ENCODE results near the gene ZFHX2. TPM values are rescaled to one million over a fixed set of nuclear protein-coding genes. Genes with fewer than 3 reads are reported as not detected.
A peak's percentile ranks its signal among the peaks of the same experiment; 100 is the strongest.

ZFHX2 gene
- total and polyA plus RNA-seq, 2 of the 13 experiments (the other 11 are each of a cell fraction or from before 2014, with no cell fraction given), result 0.17 to 0.44 TPM

DNA sequence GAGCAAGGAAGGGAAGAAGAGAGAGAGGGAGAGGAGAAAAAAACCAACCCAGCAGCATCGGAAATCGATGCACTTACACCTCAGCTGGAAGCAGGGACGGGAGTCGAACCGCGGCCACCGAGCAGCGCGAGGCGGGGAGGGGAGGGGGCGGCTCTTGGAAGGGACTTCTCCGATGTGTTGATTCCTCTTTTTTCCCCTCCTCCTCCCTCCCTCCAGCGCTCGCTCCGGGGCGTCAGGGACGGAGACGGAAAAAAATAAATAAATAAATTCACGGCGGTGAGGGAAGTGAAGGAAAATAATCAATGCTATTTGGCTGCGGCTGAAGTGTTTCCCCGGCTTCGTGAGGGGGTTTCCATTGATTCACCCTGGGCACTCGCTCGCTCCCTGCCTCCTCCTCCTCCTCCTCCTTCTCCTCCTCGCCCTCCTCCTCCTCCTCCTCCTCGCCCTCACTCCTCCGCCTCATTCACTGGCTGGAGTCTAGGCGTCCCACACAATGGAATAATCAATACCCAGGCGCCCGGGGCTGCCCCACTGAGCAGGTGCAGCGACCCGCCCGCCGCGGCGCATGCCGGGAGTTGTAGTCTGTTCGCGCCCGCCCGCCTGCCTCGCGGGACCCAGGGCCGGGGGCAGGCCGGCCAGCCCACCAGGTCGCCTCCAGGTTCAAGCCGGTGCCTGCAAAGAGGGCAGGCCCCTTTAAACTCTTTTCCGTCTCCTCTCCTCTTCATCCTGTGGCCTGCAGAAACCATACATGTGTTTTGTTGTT is at the start of gene ZFHX2 (continued):
- TF ChIP-seq, protein P1, sequence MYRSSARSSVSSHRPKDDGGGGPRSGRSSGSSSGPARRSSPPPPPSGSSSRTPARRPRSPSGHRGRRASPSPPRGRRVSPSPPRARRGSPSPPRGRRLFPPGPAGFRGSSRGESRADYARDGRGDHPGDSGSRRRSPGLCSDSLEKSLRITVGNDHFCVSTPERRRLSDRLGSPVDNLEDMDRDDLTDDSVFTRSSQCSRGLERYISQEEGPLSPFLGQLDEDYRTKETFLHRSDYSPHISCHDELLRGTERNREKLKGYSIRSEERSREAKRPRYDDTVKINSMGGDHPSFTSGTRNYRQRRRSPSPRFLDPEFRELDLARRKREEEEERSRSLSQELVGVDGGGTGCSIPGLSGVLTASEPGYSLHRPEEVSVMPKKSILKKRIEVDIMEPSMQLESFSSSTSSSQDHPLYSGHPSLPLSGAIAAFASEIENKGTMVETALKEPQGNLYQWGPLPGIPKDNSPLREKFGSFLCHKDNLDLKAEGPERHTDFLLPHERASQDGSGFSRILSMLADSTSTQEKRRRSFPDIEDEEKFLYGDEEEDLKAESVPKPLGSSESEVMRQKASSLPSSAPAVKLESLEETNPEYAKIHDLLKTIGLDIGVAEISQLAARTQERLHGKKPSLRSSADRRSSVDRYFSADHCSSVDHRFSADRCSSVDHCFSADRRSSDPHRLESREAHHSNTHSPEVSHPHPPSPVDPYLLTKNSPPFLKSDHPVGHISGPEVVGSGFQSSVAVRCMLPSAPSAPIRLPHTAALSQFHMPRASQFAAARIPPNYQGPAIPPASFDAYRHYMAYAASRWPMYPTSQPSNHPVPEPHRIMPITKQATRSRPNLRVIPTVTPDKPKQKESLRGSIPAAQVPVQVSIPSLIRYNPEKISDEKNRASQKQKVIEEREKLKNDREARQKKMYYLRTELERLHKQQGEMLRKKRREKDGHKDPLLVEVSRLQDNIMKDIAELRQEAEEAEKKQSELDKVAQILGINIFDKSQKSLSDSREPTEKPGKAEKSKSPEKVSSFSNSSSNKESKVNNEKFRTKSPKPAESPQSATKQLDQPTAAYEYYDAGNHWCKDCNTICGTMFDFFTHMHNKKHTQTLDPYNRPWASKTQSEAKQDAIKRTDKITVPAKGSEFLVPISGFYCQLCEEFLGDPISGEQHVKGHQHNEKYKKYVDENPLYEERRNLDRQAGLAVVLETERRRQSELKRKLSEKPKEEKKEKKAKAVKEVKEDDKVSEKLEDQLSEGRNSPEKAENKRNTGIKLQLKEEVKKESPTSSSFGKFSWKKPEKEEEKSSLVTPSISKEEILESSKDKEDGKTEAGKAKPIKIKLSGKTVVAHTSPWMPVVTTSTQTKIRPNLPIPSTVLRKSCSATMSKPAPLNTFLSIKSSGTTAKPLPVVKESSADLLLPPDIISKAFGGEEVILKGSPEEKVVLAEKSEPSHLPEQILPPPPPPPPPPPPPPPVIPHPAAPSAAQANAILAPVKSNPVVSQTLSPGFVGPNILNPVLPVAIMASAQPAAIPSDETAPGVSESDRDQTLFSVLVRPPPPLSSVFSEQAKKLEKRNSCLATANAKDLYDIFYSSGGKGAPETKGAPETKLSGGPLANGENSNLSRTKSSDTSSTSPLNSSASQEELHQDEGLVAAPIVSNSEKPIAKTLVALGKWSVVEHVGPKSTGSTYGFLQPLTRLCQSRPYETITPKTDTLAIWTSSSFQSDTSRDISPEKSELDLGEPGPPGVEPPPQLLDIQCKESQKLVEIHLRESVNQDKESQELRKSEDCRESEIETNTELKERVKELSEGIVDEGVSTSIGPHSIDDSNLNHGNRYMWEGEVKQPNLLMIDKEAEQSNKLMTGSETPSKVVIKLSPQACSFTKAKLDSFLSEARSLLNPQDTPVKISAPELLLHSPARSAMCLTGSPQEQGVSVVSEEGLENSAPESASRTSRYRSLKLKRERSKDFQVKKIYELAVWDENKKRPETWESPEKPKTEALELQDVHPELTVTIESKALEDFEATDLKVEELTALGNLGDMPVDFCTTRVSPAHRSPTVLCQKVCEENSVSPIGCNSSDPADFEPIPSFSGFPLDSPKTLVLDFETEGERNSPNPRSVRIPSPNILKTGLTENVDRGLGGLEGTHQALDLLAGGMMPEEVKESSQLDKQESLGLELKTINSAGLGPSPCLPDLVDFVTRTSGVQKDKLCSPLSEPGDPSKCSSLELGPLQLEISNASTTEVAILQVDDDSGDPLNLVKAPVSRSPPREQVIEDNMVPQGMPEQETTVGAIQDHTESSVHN (CRISPR knock-in tag; IDR thresholded peaks at IDR 0.05), result no peak; the same call in 1 of the 2 replicates
- peak; percentile 88 for TF ChIP-seq KLF6 (CRISPR knock-in tag; IDR thresholded peaks at IDR 0.05)
- TF ChIP-seq ZNF367 (CRISPR knock-in tag; IDR thresholded peaks at IDR 0.05; ENCODE audit: borderline replicate concordance), result 0 out of 2 replicates have a peak, but pooled peaks have one; percentile 35
- TF ChIP-seq ZMYM4 (CRISPR knock-in tag; IDR thresholded peaks at IDR 0.05), result peak; percentile 73
- no peak for TF ChIP-seq NFE2L2 (IDR thresholded peaks at IDR 0.05; ENCODE audit: low read length)
- peak; percentile 93 for TF ChIP-seq U2AF2 (IDR thresholded peaks at IDR 0.05; ENCODE audit: low read depth, low read length)
- TF ChIP-seq NFYC (CRISPR knock-in tag; IDR thresholded peaks at IDR 0.05), result peak; percentile 25; the same call in 1 of the 2 replicates
- TF ChIP-seq, protein P2, sequence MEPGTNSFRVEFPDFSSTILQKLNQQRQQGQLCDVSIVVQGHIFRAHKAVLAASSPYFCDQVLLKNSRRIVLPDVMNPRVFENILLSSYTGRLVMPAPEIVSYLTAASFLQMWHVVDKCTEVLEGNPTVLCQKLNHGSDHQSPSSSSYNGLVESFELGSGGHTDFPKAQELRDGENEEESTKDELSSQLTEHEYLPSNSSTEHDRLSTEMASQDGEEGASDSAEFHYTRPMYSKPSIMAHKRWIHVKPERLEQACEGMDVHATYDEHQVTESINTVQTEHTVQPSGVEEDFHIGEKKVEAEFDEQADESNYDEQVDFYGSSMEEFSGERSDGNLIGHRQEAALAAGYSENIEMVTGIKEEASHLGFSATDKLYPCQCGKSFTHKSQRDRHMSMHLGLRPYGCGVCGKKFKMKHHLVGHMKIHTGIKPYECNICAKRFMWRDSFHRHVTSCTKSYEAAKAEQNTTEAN (CRISPR knock-in tag; conservative IDR thresholded peaks at IDR 0.05), result peak; percentile 56; the same call in 1 of the 2 replicates
- TF ChIP-seq, protein P3, sequence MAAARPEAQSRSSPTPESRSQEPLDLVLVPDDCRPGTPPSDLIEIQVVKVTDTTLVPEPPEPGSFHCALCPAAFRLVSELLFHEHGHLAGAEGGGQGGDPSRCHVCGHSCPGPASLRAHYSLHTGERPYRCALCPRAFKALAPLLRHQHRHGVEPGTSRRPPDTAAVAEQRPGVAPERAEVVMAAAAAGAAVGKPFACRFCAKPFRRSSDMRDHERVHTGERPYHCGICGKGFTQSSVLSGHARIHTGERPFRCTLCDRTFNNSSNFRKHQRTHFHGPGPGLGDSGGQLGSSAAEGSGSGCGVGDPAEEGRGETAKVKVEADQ (CRISPR knock-in tag; IDR thresholded peaks at IDR 0.05; ENCODE audit: borderline replicate concordance), result peak; percentile 96
- TF ChIP-seq, protein P4, sequence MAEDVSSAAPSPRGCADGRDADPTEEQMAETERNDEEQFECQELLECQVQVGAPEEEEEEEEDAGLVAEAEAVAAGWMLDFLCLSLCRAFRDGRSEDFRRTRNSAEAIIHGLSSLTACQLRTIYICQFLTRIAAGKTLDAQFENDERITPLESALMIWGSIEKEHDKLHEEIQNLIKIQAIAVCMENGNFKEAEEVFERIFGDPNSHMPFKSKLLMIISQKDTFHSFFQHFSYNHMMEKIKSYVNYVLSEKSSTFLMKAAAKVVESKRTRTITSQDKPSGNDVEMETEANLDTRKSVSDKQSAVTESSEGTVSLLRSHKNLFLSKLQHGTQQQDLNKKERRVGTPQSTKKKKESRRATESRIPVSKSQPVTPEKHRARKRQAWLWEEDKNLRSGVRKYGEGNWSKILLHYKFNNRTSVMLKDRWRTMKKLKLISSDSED (CRISPR knock-in tag; IDR thresholded peaks at IDR 0.05), result no peak
- no peak for TF ChIP-seq SMARCE1 (IDR thresholded peaks at IDR 0.05; ENCODE audit: borderline replicate concordance)
- TF ChIP-seq FOXK1 (CRISPR knock-in tag; IDR thresholded peaks at IDR 0.05; ENCODE audit: borderline replicate concordance, low read depth), result no peak; the same call in 1 of the 2 replicates
- TF ChIP-seq ZNF703 (CRISPR knock-in tag; IDR thresholded peaks at IDR 0.05; ENCODE audit: borderline replicate concordance), result no peak
- TF ChIP-seq AGO1 (IDR thresholded peaks at IDR 0.05; ENCODE audit: low read depth, low read length, poor library complexity, severe bottlenecking), result peak; percentile 79
- peak; percentile 92; the same call in 1 of the 2 replicates for TF ChIP-seq ZNF430 (CRISPR knock-in tag; IDR thresholded peaks at IDR 0.05)
- no peak for TF ChIP-seq NR3C1 (CRISPR knock-in tag; IDR thresholded peaks at IDR 0.05)

All from HepG2 (cell line).